MCF 10A (cell line): ENCODE measurements around the gene PRKACG. TPM values are rescaled to one million over a fixed set of nuclear protein-coding genes. Genes with fewer than 3 reads are reported as not detected.

Experiments used
- BruUV-seq: library from RNA; stranded (reverse); fragments of 400-500 nt; replicated peaks from 2 replicates; lab custom pipeline; 2021; lab: Mats Ljungman, UMichigan
- CTCF ChIA-PET: fragments of 300-600 bp; sonication (Branson Sonifier 250); formaldehyde crosslinking; extraction: SDS; loops from one replicate; lab custom pipeline; 2021; ENCODE audit warnings: antibody characterized with exemption, inconsistent platforms; lab: Yijun Ruan, JAX
- POLR2A ChIA-PET: fragments of 300-600, 350-650 bp; sonication (Branson Sonifier 250); formaldehyde crosslinking; extraction: SDS; loops from one replicate; lab custom pipeline; 2020; ENCODE audit warnings: antibody characterized with exemption, inconsistent platforms; lab: Yijun Ruan, JAX
- DNase-seq: peaks from one replicate; pipeline ENCODE4 v3.0.0-alpha.2; 2018; ENCODE audit not compliant: unreplicated experiment
- H3K27ac Mint-ChIP-seq: one replicate; pipeline ENCODE4 v1.8.0; 2022; ENCODE audit warnings: mild to moderate bottlenecking, low read depth, mixed read lengths; ENCODE audit not compliant: unreplicated experiment
- H3K27me3 Mint-ChIP-seq: one replicate; pipeline ENCODE4 v1.8.0; 2022; ENCODE audit warnings: mixed read lengths; ENCODE audit not compliant: insufficient read depth, unreplicated experiment
- H3K36me3 Mint-ChIP-seq: one replicate; pipeline ENCODE4 v1.8.0; 2022; ENCODE audit warnings: mild to moderate bottlenecking, moderate library complexity, mixed read lengths; ENCODE audit not compliant: insufficient read depth, unreplicated experiment
- H3K4me1 Mint-ChIP-seq: one replicate; pipeline ENCODE4 v1.8.0; 2022; ENCODE audit warnings: mixed read lengths; ENCODE audit not compliant: insufficient read depth, unreplicated experiment
- H3K4me3 Mint-ChIP-seq: one replicate; pipeline ENCODE4 v1.8.0; 2022; ENCODE audit warnings: mild to moderate bottlenecking, moderate library complexity, mixed read lengths; ENCODE audit not compliant: unreplicated experiment
- H3K9me3 Mint-ChIP-seq: one replicate; pipeline ENCODE4 v1.8.0; 2022; ENCODE audit warnings: mixed read lengths; ENCODE audit not compliant: unreplicated experiment
- CTCF ChIP-seq: fragments of 200-600 bp; IDR thresholded peaks from one replicate; pipeline ENCODE4 v1.8.0; 2022; ENCODE audit warnings: antibody characterized with exemption, mild to moderate bottlenecking; ENCODE audit not compliant: unreplicated experiment
- intact Hi-C: fragments of 100-400 bp; cut with micrococcal nuclease; formaldehyde crosslinking; loops from 2 replicates; pipeline ENCODE4 v1.14.1; 2022
- total RNA-seq: library from RNA; stranded (reverse); gene quantifications from 2 replicates; pipeline ENCODE4 v1.2.3, GENCODE V29; 2022

Gene PRKACG
- total RNA-seq, 1 experiment from 2014 or later: not detected

DNA sequence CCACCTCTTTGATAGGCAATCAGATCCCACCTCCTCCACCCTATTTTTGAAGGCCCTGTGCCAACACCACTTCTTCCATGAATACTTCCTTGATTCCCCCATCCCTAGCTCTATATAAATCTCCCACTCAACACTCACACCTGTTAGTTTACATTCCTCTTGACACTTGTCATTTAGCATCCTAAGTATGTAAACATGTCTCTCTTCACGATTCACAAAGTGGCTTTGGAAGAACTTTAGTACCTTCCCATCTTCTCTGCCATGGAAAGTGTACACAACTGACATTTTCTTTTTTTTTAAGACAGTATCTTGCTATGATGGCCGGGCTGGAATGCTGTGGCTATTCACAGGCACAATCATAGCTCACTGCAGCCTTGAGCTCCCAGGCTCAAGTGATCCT lies 20.2 kb upstream of the PRKACG start:
- POLR2A ChIA-PET: no interaction called here
- CTCF ChIA-PET: interaction anchor here (0.6 to 4.8 kb wide), 11 partner anchors 9 to 527 kb away, joined by 3 to 51 read pairs (median 4); no protein-coding TSS in a partner anchor
- Mint-ChIP-seq H3K4me1 (peaks cover 6% of the 10 kb centered on the region), H3K9me3 (no peaks in the 10 kb centered on the region), H3K36me3 (no peaks in the 10 kb centered on the region), H3K27me3 (no peaks in the 10 kb centered on the region), H3K4me3 (no peak overlapping the region), H3K27ac (no peak overlapping the region)
- no TSS peak for BruUV-seq
- intact Hi-C loops: no loop called here
- TF ChIP-seq CTCF: no peak
- DNase-seq: no peak

- H3K27me3 Mint-ChIP-seq: no peaks in the 10 kb centered on the region
- POLR2A ChIA-PET: interaction anchor here (0.6 kb wide), 1 partner anchor 75 kb away, joined by 3 read pairs; no protein-coding TSS in a partner anchor
- no peaks in the 10 kb centered on the region for H3K4me1 Mint-ChIP-seq
- H3K4me3 Mint-ChIP-seq: no peak overlapping the region
- TF ChIP-seq CTCF: no peak
- CTCF ChIA-PET: interaction anchor here (0.7 to 1.7 kb wide), 2 partner anchors 162 to 552 kb away, joined by 4 to 6 read pairs; no protein-coding TSS in a partner anchor
- BruUV-seq: no TSS peak
- intact Hi-C loops: no loop called here
- no peak for DNase-seq
- no peak overlapping the region for H3K27ac Mint-ChIP-seq
- no peaks in the 10 kb centered on the region for H3K9me3 Mint-ChIP-seq
- no peaks in the 10 kb centered on the region for H3K36me3 Mint-ChIP-seq
Observed at GRCh38 chr9:69030851-69031645, 17.1 kb upstream of the PRKACG start.

DNA sequence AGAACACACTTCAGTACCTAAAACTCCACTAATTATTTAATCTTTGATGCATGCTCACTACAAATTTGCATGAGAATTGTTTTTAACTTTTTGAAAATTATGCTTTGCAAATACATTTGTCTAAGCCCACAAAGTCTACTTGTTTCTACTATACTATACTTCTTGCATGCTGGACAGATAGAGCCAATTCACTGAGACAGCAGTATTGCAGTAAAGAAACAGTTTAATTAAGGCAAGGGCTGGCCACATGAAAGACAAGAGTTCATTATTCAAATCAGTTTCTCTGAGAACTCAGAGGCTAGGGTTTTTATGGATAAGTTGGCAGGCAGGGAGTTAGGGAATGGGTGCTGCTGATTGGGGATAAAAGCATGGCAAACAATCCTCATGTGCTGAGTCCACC lies 15.6 kb upstream of the PRKACG start:
- Mint-ChIP-seq H3K27me3 (peaks cover under 1% of the 10 kb centered on the region), H3K9me3 (no peaks in the 10 kb centered on the region), H3K27ac (no peak overlapping the region), H3K36me3 (no peaks in the 10 kb centered on the region), H3K4me1 (no peaks in the 10 kb centered on the region), H3K4me3 (no peak overlapping the region)
- intact Hi-C loops: no loop called here
- TF ChIP-seq CTCF: no peak
- DNase-seq: no peak
- BruUV-seq: no TSS peak
- ChIA-PET POLR2A (no interaction called here), CTCF (interaction anchor here (0.6 to 1.5 kb wide), 7 partner anchors 327 to 521 kb away, joined by 3 to 4 read pairs (median 3); no protein-coding TSS in a partner anchor)

DNA sequence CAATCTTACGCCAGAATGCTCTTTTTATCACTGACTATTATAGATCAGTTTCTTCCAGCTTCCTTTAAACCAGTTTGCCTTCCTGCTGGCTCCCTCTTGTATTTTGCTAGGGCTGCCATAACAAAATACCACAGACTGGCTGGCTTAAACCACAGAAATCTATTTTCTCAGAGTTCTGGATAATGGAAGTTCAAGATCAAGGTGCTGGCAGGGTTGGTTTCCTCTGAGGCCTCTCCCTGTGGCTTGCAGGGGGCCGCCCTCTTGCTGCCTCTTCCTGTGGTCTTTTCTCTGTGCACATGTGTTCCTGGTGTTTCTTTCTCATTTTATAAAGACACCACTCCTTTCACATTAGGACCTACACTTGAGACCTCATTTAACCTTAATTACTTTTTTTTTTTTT lies 14.8 kb upstream of the PRKACG start:
- Mint-ChIP-seq H3K27ac (no peak overlapping the region), H3K36me3 (no peaks in the 10 kb centered on the region), H3K9me3 (no peaks in the 10 kb centered on the region), H3K27me3 (peaks cover 9% of the 10 kb centered on the region), H3K4me1 (peaks cover 5% of the 10 kb centered on the region), H3K4me3 (no peak overlapping the region)
- intact Hi-C loops: no loop called here
- no peak for DNase-seq
- TF ChIP-seq CTCF: no peak
- BruUV-seq: no TSS peak
- POLR2A ChIA-PET: no interaction called here
- CTCF ChIA-PET: interaction anchor here (0.6 to 2.0 kb wide), 20 partner anchors 8 to 605 kb away, joined by 3 to 16 read pairs (median 4); partner anchors contain the start of gene PRKACG
